T follicular helper cell (primary cell): ENCODE data around the gene ARHGDIA.

Experiments
- DNase-seq: peaks from one replicate; pipeline ENCODE4 v3.0.0-alpha.2; 2020; ENCODE audit warnings: low read depth

ARHGDIA gene

DNA sequence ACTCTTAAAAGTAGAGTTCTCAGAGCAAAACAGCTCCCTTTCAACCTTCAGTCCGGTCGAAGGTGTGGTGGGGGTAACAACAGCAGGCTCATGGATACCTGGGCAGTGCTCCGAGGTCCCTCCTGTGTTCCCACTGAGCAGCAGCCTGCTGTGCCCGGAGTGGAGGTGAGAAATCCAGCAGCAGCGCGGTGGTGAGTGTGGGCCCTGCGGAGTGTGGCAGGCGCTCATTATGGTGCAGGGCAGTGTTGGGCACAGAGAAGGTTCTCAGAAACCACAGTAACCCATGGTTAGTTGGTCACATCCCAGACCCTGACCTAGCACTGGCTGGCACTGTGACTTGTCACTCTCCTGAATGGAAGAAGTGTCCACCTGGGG lies 5.8 kb downstream of the ARHGDIA start:
- no peak for DNase-seq

DNA sequence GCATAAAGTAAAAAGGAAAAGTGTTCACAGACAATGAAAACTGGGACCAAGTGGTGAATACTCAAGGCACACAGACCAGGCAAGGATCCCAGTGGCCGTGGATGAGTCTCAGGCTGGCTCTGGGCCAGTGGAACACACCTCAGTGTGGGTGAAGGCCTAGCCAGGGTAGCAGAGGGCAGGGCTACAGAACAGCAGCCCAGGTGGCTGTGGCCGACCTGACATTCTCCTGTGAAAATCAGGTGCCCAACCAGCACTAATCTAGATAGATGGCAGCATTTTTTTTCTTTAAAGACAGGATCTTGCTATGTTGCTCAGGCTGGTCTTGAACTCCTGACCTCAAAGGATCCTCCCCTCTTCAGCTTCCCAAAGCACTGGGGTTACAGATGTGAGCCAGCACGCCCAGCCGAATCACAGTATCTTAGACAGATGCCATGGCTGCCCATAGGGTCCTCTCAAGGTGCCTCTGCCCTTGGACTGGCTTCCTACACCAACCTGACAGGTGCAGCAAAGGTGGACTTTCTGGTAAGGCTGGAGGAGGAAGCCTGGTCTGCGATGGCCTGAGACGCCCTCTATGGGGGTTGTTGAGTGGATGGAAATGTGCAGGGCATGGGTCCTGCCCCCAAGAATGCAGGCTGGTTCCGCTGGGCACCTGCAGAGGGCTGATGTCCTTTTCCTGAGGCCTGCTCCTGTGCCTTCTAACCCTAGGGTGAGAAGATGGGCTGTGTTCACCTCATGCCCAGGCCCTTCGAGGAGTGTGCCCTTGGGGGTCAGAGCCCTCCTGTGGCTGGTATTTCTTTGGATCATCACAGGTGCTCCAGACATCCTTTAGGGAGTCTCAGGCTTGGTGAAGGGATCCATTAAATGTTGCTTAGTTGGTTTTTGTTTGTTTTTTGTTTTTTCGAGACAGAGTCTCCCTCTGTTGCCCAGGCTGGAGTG lies 7.0 kb downstream of the ARHGDIA start:
- DNase-seq: no peak

DNA sequence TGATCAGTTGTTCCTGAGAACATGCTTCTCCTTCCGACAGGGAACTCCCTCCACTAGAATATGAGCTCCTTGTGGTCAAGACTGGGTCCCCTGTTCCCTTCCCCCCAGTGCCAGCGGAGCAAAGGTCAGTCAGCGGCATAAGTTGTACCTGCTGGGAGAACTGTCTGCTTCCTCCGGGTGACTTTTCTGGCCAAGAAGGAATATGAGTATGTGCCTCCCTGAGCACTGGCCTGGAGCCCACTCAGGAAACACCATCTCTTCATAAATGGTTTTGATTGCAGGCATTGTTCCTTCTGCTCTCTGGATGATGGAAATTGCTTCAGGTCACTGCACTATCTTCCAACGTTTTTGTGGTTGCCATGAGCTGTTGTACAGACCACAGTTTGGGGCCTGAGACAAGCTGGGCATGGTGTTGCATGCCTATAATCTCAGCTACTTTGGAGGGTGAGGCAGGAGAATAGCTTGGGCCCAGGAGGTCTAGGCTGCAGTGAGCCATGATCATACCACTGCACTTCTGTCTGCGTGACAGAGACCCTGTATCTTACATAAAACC lies 7.9 kb downstream of the ARHGDIA start:
- no peak for DNase-seq

DNA sequence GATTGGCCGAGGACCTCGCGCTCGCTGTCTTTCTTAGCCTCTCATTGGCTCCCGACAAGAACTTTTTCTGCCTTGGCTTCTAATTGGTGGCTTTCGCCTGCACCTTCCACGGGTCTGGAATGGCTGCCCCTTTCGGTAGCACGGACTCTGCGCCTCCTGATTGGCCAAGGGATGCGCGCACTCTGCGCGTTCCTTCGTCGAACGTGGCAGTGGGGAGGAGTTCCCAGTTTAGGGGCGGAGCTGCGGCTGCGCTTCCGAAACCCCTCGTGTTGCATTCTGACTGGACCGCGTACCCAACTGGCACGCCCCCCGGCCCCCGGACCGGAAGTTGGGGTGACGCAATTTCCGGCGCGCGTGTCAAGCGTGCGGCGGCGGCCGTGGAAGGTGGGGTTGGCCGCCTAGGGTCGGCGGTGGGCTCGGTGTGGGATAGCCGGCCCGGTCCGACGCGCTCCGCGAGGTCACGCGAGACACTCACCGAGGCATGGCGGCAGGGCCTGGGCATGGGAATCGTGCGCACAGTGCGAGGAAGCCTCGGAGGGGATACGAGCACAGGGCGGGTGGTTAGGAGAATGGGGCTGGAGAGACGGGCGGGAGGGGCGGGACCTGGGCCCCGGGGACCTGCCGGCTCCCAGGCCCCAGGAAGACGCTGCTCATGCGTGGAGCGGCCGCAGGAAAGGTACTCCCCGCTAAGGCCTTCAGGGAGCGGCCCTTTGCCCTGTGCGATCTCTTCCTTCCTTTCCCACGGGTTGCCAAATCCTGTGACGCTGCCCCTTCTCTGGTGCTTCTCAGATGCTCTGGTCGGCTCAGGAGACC lies 10.2 kb downstream of the ARHGDIA start:
- DNase-seq: peak; percentile 99

DNA sequence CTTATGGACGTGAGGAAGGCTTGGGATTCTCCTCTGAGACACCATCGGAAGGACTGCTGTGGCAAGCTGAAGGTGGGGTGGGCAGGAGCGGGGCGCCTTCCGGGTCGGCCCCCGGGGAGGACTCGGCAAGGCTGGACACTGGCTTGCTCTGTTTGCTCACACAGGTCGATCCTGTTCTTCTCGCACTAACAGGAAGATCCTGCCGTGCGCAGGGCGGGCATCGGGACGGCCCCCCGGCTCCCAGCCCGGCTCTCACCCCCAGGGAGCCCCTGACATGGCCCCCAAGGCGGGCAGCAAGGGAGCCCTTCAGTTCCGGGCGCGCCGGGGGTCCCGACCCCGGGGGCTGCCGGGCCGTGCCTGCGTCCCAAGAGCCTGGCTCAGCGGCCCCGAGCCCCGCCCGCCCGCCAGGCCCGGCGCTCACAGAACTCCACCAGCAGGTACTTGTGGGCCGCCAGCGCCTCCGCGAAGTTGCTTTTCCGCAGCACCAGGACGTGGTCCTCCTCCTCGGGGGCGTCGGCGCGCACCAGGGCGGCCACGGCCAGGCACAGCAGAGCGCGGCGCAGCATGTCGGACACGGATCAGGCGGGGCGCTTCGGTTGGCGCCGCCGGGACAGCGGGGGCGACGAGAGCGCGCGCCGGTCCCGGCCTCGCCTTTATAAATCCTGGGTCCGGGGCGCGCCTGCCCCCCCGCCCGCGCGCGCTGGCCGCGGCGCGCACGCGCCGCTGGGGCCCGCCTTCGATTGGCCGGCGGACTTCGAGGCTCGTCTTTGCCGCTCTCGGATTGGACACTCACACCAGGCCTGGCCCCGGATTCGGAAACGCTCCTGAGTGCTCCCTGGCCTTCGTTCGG lies 11.0 kb downstream of the ARHGDIA start, which contains the start of gene P4HB:
Gene P4HB, minus strand, starts transcription at position 630 of the 850 bp plus-strand sequence. Its CDS starts 64 bp downstream, at position 566.
- DNase-seq: no peak

DNA sequence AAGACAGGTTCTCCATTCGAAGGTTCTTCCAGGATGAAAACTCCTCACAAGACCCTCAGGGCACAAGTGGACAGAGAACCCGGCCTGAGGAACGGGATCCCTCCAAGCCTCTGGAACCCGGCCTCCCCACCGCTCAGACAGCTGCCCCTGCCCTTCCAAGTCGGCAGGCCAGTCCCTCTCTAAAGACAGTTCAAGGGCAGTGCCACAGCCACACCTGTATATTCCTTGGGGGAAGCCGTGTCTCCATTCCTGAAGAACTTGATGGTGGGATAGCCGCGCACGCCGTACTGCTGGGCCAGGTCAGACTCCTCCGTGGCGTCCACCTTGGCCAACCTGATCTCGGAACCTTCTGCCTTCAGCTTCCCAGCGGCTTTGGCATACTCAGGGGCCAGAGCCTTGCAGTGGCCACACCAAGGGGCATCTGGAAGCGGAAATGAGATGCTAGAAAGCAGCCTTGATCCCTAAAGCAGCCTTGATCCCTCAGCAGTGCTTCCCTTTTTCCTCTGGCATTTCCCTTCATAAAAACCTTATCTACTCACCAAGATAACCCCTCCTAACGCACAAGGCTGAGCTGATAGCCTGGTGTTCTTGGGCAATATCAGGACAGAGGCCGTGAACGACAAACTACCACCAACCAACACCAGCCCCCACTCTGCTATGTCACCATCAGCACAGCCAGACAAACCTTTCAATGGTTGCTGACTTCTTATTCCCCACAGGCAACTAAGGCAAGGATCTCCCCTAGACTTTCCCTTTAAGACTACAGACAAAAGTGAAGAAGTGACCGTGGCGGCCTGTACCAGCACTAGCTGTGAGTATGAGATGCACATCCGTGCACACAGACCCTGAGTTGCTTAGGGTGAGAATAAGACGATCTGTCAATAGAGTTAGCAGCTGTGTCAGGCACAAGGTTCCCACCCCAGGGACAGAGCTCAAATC lies 11.9 kb downstream of the ARHGDIA start:
- no peak for DNase-seq

DNA sequence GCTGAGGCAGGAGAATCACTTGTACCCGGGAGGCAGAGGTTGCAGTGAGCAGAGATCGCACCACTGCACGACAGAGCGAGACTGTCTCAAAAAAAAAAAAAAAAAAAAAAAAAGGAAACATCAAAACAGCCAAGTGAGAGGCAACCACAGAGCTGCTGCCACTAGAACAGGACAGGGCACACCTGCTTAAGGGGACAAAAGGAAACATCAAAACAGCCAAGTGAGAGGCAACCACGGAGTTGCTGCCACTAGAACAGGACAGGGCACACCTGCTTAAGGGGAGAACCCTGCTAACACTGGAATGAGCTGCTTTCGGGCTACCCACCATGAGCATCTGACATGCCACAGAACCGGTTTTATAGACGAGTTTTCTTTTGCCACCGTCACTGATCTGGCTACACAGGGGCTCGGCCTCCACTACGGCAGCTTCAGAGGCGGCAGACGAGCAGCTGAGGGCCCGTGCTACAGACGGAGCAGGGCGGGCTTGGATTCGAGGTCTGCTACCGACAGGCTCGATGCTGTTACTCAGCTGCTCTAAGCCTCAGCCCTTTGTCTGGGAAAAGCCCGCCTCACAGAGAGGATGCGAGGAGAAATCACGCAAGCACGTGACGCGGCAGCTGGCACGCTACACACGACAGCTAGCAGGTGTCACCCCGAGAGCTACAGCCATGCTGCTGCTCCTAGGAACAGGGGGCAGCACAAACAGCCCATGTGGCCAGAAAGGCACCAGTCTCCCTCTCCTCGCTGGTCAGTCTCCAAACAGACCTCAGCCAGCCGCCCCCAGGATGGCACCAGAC lies 12.8 kb downstream of the ARHGDIA start:
- DNase-seq: no peak

DNA sequence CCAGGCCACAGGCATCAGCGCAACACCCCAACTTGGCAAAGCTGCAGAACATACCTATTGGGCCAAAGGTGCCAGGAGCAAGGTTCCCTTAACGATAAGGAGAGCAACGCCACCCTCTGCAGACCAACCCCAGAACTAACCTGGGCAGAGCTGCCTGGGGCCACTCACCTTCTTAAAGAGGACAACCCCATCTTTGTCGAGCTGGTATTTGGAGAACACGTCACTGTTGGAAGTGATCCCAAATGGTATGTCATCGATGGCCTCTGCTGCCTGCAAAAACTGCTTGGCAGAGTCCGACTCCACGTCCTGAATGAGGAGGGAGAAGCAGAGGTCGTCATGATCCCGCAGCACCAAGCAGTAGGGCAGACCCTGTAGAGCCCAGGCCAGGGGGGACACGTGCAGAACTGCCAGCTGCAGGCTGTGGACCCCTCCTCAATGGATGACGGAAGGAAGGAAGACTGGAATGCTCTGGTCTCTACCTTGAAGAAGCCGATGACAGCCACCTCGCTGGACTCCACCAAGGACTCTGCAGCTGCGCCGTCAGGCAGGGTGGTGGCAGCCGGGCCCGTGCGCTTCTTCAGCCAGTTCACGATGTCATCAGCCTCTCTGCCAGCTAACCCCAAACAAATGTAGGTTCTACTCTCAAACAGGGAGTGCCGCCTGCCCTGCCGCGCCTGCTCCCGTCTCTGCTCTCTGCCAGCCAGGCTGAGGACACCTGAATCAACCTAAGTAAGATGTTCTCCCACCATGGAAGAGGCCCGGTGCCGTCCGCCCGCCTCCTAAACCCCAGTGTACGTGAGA lies 16.0 kb downstream of the ARHGDIA start:
- no peak for DNase-seq

DNA sequence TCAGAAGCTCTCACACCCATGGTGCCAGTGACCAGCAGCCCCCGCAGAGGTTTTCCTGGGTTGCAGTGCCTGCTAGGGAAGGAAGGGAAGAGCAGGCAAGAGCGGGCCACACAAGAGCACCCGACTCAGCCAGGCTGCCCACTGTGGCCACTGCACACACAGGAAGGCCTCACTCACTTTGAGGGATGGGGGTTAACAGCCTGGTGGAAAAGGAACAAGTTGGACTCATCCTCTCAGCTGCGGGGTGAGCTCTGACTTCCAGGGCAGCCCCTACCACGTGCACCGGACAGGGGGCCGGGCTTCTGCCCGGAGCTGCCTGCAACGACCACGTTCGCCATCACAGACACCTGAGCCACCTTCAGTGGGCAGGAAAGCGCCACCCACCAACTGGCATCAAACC lies 18.9 kb downstream of the ARHGDIA start:
- no peak for DNase-seq

DNA sequence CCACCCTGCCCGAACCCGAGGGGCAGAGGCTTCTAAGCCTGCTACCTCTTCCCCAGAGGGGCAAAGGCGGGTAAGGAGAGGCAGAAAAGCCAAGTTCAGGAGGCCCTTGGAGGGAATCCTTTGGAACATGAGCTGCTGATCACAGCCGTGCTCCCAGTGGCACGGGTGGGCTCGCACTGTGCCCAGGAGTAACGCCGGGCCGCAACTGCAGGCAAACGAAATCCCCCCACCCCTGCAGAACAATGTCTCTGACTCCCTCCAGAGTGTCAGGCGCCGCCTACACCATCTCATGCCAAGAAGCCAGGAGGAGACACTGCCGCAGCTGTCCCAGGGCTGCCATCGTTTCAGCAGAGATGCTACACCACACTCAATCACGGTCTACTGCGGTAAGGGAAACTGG lies 19.7 kb downstream of the ARHGDIA start:
- DNase-seq: no peak

DNA sequence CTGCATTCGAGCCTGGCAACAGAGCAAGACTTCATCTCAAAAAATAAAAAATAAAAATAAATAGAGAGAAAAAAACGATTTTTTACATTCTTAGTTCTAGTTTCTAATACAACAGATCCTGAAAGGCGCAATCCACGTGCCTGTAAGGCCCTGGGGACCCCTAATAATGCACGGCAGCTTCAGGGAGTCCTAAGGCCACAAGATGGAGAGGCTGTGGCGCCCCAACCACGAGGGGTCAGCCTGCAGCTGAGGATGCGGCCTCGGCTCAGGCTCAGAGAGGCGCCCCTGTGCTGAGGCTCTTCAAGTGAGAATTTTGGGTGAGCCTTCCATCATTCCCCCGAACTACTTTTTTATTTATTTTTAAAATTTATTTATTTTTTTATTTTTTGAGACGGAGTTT lies 21.7 kb downstream of the ARHGDIA start:
- DNase-seq: no peak

DNA sequence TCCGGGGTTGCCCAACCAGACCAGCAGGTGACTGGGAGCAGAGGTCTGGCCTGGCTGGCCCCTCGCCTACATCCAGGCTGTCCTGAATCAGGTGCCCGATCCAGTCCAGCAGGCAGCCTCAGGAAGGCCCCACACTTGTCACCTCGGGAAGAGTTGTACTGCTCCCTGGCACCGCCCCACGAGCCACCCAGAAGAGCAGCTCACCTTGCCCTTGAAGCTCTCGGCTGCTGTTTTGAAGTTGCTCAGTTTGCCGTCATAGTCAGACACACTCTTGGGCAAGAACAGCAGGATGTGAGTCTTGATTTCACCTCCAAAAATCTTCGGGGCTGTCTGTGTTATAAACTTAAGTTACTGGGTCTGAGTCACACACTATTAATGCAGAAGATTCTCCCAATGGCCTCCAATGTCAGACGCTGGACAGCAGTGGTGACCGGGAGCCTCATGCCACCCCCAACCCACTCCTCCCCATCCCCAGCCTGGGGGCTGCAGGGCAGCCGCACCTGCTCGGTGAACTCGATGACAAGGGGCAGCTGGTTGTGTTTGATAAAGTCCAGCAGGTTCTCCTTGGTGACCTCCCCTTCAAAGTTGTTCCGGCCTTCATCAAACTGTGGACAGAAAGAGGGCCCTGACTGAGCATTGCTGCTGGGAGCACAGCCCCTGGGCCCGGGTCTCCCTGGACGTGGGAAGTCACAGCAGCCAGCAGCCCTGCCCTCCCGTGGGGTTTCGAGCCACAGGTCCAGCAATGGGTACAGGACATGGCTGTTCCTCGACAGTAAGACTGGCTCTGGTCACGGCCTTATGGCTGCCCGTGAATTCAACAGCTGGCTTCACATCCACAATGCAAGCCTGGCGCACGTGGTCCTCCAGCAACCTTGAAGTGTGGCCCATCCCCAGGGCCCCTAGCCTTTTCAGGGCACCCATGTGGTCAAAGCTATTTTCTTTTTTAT lies 24.1 kb downstream of the ARHGDIA start:
- no peak for DNase-seq

DNA sequence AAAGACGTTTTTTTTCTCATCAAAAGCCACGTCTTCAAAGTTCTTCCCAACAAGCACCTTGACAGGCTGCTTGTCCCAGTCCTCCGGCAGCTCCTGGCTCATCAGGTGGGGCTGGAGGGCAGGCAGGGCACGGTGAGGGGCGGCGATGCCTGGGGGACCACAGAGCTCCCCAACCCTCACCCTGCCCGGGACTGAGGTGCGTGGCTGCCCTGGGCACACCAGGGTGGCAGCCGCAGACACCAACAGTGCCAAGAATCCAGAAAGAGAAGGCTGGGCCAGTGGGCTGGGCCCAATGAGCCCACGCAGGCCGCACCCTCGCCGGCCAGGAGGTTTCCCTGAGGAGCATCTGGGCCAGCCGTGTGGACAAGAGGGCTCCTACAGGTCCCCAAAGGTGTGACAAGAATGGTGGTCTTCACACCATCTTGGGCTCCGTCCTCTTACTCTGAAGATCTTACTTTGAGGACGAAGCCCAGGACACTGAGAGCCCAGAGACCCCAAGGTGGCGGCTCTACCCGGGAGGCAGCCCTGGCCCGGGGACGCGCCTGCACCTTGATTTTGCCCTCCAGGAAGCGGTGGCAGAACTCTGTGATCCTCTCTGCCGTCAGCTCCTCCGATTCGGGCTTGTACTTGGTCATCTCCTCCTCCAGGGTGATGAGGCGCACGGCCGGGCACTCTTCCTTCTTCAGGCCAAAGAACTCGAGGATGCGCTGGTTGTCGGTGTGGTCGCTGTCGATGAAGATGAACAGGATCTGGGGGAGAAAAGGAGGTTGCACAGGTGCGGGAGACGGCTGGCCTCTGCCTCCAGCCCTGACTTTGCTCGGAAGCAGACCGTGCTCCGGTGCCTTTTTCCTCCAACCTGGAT lies 25.0 kb downstream of the ARHGDIA start:
- no peak for DNase-seq

DNA sequence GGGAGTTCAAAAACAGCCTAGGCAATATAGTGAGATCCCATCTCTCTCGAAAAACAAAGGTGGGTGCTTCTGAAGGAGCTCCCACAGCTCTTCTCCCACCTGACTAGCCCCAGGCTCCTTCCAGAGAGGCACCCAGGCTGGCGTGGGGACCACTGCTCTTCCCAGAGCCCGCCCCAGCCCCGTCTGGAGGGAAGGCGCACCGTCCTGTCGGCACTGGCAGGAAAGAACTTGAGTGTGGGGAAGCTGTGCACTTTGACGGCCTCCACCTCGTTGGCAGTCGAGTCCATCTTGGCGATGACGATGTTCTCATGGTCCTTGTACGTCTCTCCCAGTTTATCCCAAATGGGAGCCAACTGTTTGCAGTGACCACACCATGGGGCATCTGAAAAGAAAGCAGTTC lies 25.8 kb downstream of the ARHGDIA start:
- no peak for DNase-seq

DNA sequence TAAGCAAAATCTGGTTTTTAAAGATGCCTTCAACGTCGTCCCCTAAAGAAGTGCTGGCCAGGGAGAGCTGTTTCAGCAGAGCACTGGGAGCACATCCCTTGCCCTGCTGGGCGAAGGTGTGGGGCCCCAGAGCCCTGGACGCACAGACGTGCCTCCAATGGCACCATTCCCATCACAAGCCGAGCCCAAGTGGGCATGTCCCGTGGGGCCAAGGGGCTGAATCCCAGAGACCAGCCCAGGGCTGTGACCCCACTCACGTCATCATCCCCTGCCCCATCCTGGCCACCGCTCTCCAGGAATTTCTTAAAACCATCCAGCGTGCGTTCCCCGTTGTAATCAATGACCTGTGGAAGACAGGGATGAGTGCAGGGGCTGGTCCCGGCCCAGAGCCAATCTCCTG lies 26.2 kb downstream of the ARHGDIA start:
- DNase-seq: no peak

DNA sequence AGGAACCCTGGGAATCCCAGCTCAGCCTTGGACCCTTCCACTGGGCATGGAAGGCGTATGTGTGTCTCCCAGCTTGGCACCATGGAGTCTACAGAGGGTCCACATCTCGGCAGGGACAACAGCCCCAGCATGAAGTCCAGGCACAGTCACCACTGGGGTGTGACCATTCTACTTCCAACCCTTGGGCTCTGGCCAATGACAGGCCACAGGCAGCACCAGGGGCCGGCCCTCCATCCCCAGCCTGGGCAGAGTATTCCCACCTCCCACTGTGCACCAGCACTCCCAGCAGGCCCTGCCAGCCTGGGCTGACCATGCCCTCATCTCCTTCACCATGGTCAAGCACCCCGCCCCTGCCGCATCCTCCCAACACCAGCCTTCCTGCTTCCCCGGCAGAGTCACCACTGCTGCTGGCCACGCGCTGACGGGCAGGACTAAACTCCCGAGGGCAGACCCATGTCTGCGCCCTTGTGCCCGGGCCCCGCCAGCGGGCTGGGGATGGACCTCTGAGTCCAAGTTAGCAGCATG lies 26.7 kb downstream of the ARHGDIA start:
- no peak for DNase-seq
